PFSK-1 (cell line): ENCODE data around the gene ANXA6.

Source experiments
- FOXP2 ChIP-seq: optimal IDR thresholded peaks from 2 replicates; pipeline ENCODE3; 2011; ENCODE audit warnings: borderline replicate concordance, control low read depth, inconsistent platforms; ENCODE audit not compliant: insufficient read depth; ENCODE audit errors: extremely low read length, extremely low read depth
- POLR2AphosphoS5 ChIP-seq: IDR thresholded peaks from 2 replicates; pipeline ENCODE4 v1.6.1; 2012; ENCODE audit warnings: low read depth, mild to moderate bottlenecking, control low read depth, low read length, moderate library complexity
- REST ChIP-seq, 2 experiments: IDR thresholded peaks; 2 replicates each; pipeline versions ENCODE4 v1.6.1 to v1.8.0; 2011 to 2012; ENCODE audit warnings: low read depth in 2 of 2, low read length in 2 of 2, control low read depth in 1 of 2, inconsistent platforms in 1 of 2, mild to moderate bottlenecking in 1 of 2, moderate library complexity in 1 of 2; ENCODE audit not compliant: insufficient read depth in 1 of 2
- SIN3A ChIP-seq: IDR thresholded peaks from 2 replicates; pipeline ENCODE4 v1.6.1; 2012; ENCODE audit warnings: mild to moderate bottlenecking, low read length, moderate library complexity, borderline replicate concordance; ENCODE audit not compliant: insufficient read depth
- TAF1 ChIP-seq: IDR thresholded peaks from 2 replicates; pipeline ENCODE4 v1.6.1; 2012; ENCODE audit warnings: low read length, control low read depth, borderline replicate concordance; ENCODE audit not compliant: insufficient read depth

ANXA6 gene

GRCh38 chr5:151159649-151160373 lies 2.2 kb upstream of the ANXA6 start:
- TF ChIP-seq POLR2AphosphoS5 (no peak), TAF1 (no peak), REST (IDR thresholded peaks at IDR 0.05; ENCODE audit: insufficient read depth in 1 of 2, low read depth in 2 of 2, low read length in 2 of 2) (no peak), SIN3A (no peak), FOXP2 (no peak)

- no peak for TF ChIP-seq SIN3A
Measured at GRCh38 chr5:151158287-151158661, 695 bp upstream of the ANXA6 start.

GRCh38 chr5:151156507-151157420 lies 815 bp downstream of the ANXA6 start:
- TF ChIP-seq TAF1 (no peak), POLR2AphosphoS5 (no peak), SIN3A (no peak), FOXP2 (no peak), REST (IDR thresholded peaks at IDR 0.05; ENCODE audit: insufficient read depth in 1 of 2, low read depth in 2 of 2, low read length in 2 of 2) (no peak)

- TF ChIP-seq FOXP2: no peak
- no peak for TF ChIP-seq SIN3A
- no peak for TF ChIP-seq REST (IDR thresholded peaks at IDR 0.05; ENCODE audit: insufficient read depth in 1 of 2, low read depth in 2 of 2, low read length in 2 of 2)
- TF ChIP-seq TAF1: no peak
- TF ChIP-seq POLR2AphosphoS5: no peak
Measured at GRCh38 chr5:151155775-151156506, 1.6 kb downstream of the ANXA6 start.

- no peak for TF ChIP-seq SIN3A
- TF ChIP-seq TAF1: no peak
- TF ChIP-seq FOXP2: no peak
- no peak for TF ChIP-seq POLR2AphosphoS5
- no peak for TF ChIP-seq REST (IDR thresholded peaks at IDR 0.05; ENCODE audit: insufficient read depth in 1 of 2, low read depth in 2 of 2, low read length in 2 of 2)
Measured at GRCh38 chr5:151154931-151155774, 2.4 kb downstream of the ANXA6 start.
